Neural cell (in vitro differentiated cells): ENCODE measurements around the gene PLCB4. TPM values are rescaled to one million over a fixed set of nuclear protein-coding genes. Genes with fewer than 3 reads are reported as not detected.

Source experiments
- H2AFZ ChIP-seq: fragments of 200-600, 300-800 bp; sonication (generic), shearing (Covaris generic); 2 replicates; pipeline ENCODE4 v1.6.0; 2014; ENCODE audit warnings: low read depth, mild to moderate bottlenecking, antibody characterized with exemption, low read length, moderate library complexity
- H3F3A ChIP-seq: fragments of 200-600 bp; shearing (Covaris generic); 2 replicates; pipeline ENCODE4 v1.6.1; 2016; ENCODE audit warnings: mild to moderate bottlenecking, moderate library complexity, mixed read lengths, antibody characterized with exemption, low read length; ENCODE audit not compliant: insufficient read depth, poor library complexity, severe bottlenecking
- H3K27ac ChIP-seq: fragments of 200-600, 300-800 bp; sonication (generic), shearing (Covaris generic); 2 replicates; pipeline ENCODE4 v1.5.1; 2014; ENCODE audit warnings: mild to moderate bottlenecking, low read length, moderate library complexity
- H3K27me3 ChIP-seq: fragments of 300-800, 200-600 bp; sonication (generic), shearing (Covaris generic); 2 replicates; pipeline ENCODE4 v1.6.0; 2014; ENCODE audit warnings: mild to moderate bottlenecking, low read depth, low read length, moderate library complexity; ENCODE audit not compliant: insufficient read depth
- H3K36me3 ChIP-seq: fragments of 300-800, 200-600 bp; sonication (generic), shearing (Covaris generic); 2 replicates; pipeline ENCODE4 v1.5.1; 2014; ENCODE audit warnings: mild to moderate bottlenecking, antibody characterized with exemption, low read length, moderate library complexity; ENCODE audit not compliant: insufficient read depth
- H3K4me2 ChIP-seq: fragments of 300-800, 200-600 bp; sonication (generic), shearing (Covaris generic); 2 replicates; pipeline ENCODE4 v1.6.0; 2014; ENCODE audit warnings: mild to moderate bottlenecking, low read length
- H3K4me3 ChIP-seq: fragments of 300-800, 200-600 bp; sonication (generic), shearing (Covaris generic); 2 replicates; pipeline ENCODE4 v1.5.1; 2014; ENCODE audit warnings: mild to moderate bottlenecking, low read length, moderate library complexity
- H3K79me2 ChIP-seq: fragments of 200-600 bp; shearing (Covaris generic); replicated peaks from 2 replicates; pipeline ENCODE4 v1.6.0; 2014; ENCODE audit warnings: mild to moderate bottlenecking, low read length, moderate library complexity; ENCODE audit not compliant: insufficient read depth
- H3K9ac ChIP-seq: fragments of 300-800, 200-600 bp; sonication (generic), shearing (Covaris generic); 2 replicates; pipeline ENCODE4 v1.6.1; 2016; ENCODE audit warnings: mild to moderate bottlenecking, low read length, mixed read lengths
- H3K9me2 ChIP-seq: fragments of 200-600 bp; shearing (Covaris generic); 2 replicates; pipeline ENCODE4 v1.6.1; 2016; ENCODE audit warnings: mild to moderate bottlenecking, low read length, mixed read lengths; ENCODE audit not compliant: insufficient read depth
- H3K9me3 ChIP-seq: fragments of 200-600, 300-800 bp; sonication (generic), shearing (Covaris generic); 2 replicates; pipeline ENCODE4 v1.6.1; 2016; ENCODE audit warnings: mild to moderate bottlenecking, mixed run types, low read length, moderate library complexity, mixed read lengths
- H4K20me1 ChIP-seq: fragments of 200-600 bp; shearing (Covaris generic); 2 replicates; pipeline ENCODE4 v1.6.1; 2016; ENCODE audit warnings: mild to moderate bottlenecking, mixed run types; ENCODE audit not compliant: insufficient read depth
- EP300 ChIP-seq: fragments of 450-650 bp; conservative IDR thresholded peaks from 2 replicates; pipeline ENCODE4 v1.6.1; 2014; ENCODE audit warnings: antibody characterized with exemption, mild to moderate bottlenecking, moderate library complexity; ENCODE audit not compliant: poor library complexity, severe bottlenecking
- EZH2 ChIP-seq: fragments of 200-600, 300-800 bp; shearing (Covaris generic), sonication (generic); IDR thresholded peaks from 2 replicates; pipeline ENCODE4 v1.6.1; 2014; ENCODE audit warnings: antibody characterized with exemption, low read length, borderline replicate concordance, mild to moderate bottlenecking; ENCODE audit not compliant: insufficient read depth, poor library complexity, severe bottlenecking
- MXI1 ChIP-seq: fragments of 450-650 bp; conservative IDR thresholded peaks from 2 replicates; pipeline ENCODE4 v1.6.1; 2014; ENCODE audit warnings: antibody characterized with exemption, mild to moderate bottlenecking; ENCODE audit not compliant: poor library complexity, severe bottlenecking
- POLR2AphosphoS5 ChIP-seq: IDR thresholded peaks from 2 replicates; pipeline ENCODE4 v1.6.1; 2012
- RAD21 ChIP-seq: fragments of 450-650 bp; conservative IDR thresholded peaks from 2 replicates; pipeline ENCODE4 v1.6.1; 2014; ENCODE audit warnings: antibody characterized with exemption, mild to moderate bottlenecking, moderate library complexity
- SMC3 ChIP-seq: fragments of 450-650 bp; conservative IDR thresholded peaks from 2 replicates; pipeline ENCODE4 v1.6.1; 2014; ENCODE audit warnings: antibody characterized with exemption, mild to moderate bottlenecking, moderate library complexity; ENCODE audit not compliant: poor library complexity
- TAF1 ChIP-seq: IDR thresholded peaks from 2 replicates; pipeline ENCODE4 v1.6.1; 2012; ENCODE audit warnings: low read depth
- polyA plus RNA-seq: library from polyadenylated mRNA; depleted of rRNA; stranded (reverse); fragments of >200 nt; gene quantifications from 2 replicates; pipeline ENCODE4 v1.2.3, GENCODE V29; 2014
- TF ChIP-seq, protein P1 (sequence below): IDR thresholded peaks from 2 replicates; pipeline ENCODE4 v1.6.1; 2012; ENCODE audit warnings: borderline replicate concordance
- TF ChIP-seq, protein P2 (sequence below): fragments of 450-650 bp; IDR thresholded peaks from 2 replicates; pipeline ENCODE4 v1.5.1; 2014; ENCODE audit warnings: antibody characterized with exemption, mild to moderate bottlenecking, moderate library complexity; ENCODE audit not compliant: poor library complexity, severe bottlenecking

The PLCB4 gene
- polyA plus RNA-seq, 1 donor from 2014 or later, result 13.1 TPM

DNA sequence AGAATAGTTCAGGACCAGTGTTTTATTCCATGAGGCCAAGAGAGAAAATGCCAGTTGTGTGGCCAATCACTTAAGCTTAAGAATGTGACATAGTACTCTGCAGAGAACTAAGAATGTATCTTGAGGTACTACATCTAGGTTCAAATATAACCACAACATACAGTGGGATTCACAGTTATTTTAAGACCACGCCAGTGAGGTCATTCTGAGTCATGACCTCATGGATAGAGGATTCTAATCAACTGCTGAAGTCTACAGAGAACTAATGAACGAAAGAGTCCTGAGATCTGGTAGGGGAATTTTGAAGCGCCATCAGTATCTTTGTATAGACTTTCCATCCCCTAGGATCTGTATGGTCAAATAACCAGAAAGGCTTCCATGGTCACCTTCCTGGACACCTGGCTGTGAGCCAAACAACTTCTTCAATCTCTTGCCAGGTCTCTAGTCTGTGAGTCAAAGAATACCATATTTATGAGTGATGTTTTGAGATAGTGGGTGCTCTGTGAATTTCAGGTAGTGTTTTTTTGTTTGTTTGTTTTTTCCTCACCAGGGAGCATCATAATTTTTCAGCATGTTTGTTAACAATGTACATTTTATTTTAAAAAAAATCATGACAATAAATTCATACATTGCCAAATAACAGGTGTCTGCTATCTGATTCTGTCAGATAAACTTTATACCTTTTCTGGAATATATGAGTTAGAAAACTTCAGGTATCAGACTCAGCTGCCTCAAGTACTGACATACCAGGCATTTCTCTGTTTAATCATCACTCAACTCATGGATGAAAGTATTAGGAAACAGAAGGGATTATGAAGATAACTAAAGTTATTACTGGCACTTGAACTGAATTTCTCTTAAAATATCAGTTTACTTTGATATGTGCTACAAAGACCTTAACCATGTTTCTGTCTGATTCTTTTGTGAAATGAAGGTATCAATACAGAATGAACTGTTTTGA lies 217.9 kb downstream of the PLCB4 start:
- Histone ChIP-seq H3K4me2 (no peak overlapping the region), H3K9me3 (no peaks in the 10 kb centered on the region), H3K4me3 (no peak overlapping the region), H3K27ac (no peak overlapping the region), H3F3A (no peaks in the 10 kb centered on the region), H3K36me3 (no peaks in the 10 kb centered on the region), H3K79me2 (no peaks in the 10 kb centered on the region), H4K20me1 (no peaks in the 10 kb centered on the region), H2AFZ (no peak overlapping the region), H3K27me3 (no peaks in the 10 kb centered on the region), H3K9me2 (no peaks in the 10 kb centered on the region), H3K9ac (no peak overlapping the region)
- TF ChIP-seq, protein P1, sequence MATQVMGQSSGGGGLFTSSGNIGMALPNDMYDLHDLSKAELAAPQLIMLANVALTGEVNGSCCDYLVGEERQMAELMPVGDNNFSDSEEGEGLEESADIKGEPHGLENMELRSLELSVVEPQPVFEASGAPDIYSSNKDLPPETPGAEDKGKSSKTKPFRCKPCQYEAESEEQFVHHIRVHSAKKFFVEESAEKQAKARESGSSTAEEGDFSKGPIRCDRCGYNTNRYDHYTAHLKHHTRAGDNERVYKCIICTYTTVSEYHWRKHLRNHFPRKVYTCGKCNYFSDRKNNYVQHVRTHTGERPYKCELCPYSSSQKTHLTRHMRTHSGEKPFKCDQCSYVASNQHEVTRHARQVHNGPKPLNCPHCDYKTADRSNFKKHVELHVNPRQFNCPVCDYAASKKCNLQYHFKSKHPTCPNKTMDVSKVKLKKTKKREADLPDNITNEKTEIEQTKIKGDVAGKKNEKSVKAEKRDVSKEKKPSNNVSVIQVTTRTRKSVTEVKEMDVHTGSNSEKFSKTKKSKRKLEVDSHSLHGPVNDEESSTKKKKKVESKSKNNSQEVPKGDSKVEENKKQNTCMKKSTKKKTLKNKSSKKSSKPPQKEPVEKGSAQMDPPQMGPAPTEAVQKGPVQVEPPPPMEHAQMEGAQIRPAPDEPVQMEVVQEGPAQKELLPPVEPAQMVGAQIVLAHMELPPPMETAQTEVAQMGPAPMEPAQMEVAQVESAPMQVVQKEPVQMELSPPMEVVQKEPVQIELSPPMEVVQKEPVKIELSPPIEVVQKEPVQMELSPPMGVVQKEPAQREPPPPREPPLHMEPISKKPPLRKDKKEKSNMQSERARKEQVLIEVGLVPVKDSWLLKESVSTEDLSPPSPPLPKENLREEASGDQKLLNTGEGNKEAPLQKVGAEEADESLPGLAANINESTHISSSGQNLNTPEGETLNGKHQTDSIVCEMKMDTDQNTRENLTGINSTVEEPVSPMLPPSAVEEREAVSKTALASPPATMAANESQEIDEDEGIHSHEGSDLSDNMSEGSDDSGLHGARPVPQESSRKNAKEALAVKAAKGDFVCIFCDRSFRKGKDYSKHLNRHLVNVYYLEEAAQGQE, result no peak
- TF ChIP-seq TAF1 (no peak), EP300 (no peak), EZH2 (no peak), SMC3 (no peak), MXI1 (no peak), RAD21 (no peak), POLR2AphosphoS5 (no peak)
- TF ChIP-seq, protein P2, sequence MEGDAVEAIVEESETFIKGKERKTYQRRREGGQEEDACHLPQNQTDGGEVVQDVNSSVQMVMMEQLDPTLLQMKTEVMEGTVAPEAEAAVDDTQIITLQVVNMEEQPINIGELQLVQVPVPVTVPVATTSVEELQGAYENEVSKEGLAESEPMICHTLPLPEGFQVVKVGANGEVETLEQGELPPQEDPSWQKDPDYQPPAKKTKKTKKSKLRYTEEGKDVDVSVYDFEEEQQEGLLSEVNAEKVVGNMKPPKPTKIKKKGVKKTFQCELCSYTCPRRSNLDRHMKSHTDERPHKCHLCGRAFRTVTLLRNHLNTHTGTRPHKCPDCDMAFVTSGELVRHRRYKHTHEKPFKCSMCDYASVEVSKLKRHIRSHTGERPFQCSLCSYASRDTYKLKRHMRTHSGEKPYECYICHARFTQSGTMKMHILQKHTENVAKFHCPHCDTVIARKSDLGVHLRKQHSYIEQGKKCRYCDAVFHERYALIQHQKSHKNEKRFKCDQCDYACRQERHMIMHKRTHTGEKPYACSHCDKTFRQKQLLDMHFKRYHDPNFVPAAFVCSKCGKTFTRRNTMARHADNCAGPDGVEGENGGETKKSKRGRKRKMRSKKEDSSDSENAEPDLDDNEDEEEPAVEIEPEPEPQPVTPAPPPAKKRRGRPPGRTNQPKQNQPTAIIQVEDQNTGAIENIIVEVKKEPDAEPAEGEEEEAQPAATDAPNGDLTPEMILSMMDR, result no peak

DNA sequence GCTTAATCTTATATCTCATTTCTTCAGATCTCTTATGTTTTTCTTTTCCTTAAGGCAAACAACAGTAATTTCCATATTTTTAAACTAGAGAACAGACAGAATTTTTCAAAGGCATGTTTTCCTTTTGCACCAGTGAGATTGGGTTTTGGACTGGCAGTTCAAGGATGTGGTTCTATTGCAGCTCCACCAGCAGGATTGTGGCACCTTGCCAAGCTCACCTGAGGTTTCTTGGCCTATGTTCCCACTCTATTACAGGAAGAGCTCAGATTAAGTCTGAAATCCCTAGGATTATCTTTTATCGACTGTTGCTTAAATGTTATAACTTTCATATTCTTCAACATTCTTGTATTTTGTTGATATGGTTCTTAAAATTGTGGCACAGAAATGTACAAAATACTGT lies 218.9 kb downstream of the PLCB4 start:
- H4K20me1 ChIP-seq, result no peaks in the 10 kb centered on the region
- H2AFZ ChIP-seq, result no peak overlapping the region
- H3K27ac ChIP-seq, result no peak overlapping the region
- no peak overlapping the region for H3K4me3 ChIP-seq
- H3K36me3 ChIP-seq, result no peaks in the 10 kb centered on the region
- H3K9me3 ChIP-seq, result no peaks in the 10 kb centered on the region
- no peaks in the 10 kb centered on the region for H3K27me3 ChIP-seq
- H3F3A ChIP-seq, result no peaks in the 10 kb centered on the region
- no peak overlapping the region for H3K4me2 ChIP-seq
- no peak overlapping the region for H3K9ac ChIP-seq
- H3K79me2 ChIP-seq, result no peaks in the 10 kb centered on the region
- no peaks in the 10 kb centered on the region for H3K9me2 ChIP-seq
- no peak for TF ChIP-seq RAD21
- TF ChIP-seq SMC3, result no peak
- TF ChIP-seq TAF1, result no peak
- no peak for TF ChIP-seq EZH2
- TF ChIP-seq EP300, result no peak
- TF ChIP-seq, protein P2, result no peak
- TF ChIP-seq MXI1, result no peak
- TF ChIP-seq, protein P1, result no peak
- TF ChIP-seq POLR2AphosphoS5, result no peak
